Astrocyte of the cerebellum (primary cell): ENCODE results near the gene TBC1D30.

Experiments
- DNase-seq: peaks from one replicate; pipeline ENCODE4 v3.0.0-alpha.2; 2011; ENCODE audit warnings: low read depth
- H3K4me3 ChIP-seq: 2 replicates; pipeline ENCODE4 v1.5.1; 2011; ENCODE audit warnings: mild to moderate bottlenecking, low read depth, low read length, moderate library complexity
- in situ Hi-C: cut with HindIII; loops from 2 replicates; pipeline ENCODE4 v1.10.0; 2017; ENCODE audit warnings: low sequenced_read_pairs
- TF ChIP-seq, protein P1 (sequence below): IDR thresholded peaks from 2 replicates; pipeline ENCODE4 v1.5.1; 2012; ENCODE audit warnings: low read length, low read depth, moderate library complexity, mild to moderate bottlenecking; ENCODE audit errors: missing control alignments

The TBC1D30 gene

DNA sequence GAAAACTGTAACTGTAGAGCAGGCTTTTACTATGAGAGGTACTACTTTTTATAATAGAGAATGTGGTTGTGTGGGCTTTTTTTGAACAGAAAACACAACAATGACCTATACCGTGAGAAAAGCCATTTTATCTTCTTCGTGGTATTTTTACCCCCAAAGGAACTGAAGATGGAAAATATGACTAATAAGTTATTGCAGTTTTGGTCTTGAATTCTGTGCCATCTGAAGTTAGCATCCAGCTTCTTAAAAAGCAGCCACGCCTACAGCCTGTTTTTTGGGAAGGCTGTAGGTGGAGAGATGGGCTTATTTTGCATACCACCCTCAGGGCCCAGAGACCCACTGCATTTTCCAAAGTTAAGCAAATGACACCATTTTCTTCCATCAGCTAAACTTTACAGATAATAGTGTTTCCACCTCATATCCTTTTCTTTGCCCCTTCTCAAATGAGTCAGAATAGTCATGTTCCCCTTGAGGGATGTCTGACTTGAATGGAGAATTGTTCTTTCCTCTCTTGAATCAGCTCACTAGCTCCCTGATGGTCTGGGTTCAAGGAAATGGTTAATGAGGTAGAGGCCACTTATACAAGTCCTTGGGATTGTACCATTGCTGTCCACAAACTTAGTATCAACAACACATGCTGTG lies 53.0 kb downstream of the TBC1D30 start:
- in situ Hi-C loops, result no loop called here
- H3K4me3 ChIP-seq, result no peak overlapping the region
- DNase-seq, result no peak
- TF ChIP-seq, protein P1, sequence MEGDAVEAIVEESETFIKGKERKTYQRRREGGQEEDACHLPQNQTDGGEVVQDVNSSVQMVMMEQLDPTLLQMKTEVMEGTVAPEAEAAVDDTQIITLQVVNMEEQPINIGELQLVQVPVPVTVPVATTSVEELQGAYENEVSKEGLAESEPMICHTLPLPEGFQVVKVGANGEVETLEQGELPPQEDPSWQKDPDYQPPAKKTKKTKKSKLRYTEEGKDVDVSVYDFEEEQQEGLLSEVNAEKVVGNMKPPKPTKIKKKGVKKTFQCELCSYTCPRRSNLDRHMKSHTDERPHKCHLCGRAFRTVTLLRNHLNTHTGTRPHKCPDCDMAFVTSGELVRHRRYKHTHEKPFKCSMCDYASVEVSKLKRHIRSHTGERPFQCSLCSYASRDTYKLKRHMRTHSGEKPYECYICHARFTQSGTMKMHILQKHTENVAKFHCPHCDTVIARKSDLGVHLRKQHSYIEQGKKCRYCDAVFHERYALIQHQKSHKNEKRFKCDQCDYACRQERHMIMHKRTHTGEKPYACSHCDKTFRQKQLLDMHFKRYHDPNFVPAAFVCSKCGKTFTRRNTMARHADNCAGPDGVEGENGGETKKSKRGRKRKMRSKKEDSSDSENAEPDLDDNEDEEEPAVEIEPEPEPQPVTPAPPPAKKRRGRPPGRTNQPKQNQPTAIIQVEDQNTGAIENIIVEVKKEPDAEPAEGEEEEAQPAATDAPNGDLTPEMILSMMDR, result no peak

DNA sequence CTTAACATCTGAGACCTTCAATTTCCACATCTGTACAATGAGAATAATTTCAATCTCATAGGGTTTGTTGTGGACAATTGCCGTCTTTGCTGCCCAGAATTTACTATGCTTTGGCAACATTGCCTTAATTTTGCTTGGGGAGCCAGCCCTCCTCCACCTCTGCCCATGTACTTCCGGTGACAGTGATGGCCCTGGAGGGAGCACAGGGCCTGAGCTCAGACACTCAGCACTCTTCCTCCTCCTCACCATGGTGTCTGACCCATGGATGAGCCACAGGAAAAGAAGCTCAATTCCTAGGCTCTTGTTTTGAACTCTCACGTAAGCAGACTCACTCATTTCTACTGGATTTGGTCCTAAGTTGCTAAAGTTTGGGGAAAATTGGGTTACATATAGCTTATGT lies 58.2 kb downstream of the TBC1D30 start:
- DNase-seq, result no peak
- no peak overlapping the region for H3K4me3 ChIP-seq
- in situ Hi-C loops, result no loop called here
- TF ChIP-seq, protein P1, result no peak

DNA sequence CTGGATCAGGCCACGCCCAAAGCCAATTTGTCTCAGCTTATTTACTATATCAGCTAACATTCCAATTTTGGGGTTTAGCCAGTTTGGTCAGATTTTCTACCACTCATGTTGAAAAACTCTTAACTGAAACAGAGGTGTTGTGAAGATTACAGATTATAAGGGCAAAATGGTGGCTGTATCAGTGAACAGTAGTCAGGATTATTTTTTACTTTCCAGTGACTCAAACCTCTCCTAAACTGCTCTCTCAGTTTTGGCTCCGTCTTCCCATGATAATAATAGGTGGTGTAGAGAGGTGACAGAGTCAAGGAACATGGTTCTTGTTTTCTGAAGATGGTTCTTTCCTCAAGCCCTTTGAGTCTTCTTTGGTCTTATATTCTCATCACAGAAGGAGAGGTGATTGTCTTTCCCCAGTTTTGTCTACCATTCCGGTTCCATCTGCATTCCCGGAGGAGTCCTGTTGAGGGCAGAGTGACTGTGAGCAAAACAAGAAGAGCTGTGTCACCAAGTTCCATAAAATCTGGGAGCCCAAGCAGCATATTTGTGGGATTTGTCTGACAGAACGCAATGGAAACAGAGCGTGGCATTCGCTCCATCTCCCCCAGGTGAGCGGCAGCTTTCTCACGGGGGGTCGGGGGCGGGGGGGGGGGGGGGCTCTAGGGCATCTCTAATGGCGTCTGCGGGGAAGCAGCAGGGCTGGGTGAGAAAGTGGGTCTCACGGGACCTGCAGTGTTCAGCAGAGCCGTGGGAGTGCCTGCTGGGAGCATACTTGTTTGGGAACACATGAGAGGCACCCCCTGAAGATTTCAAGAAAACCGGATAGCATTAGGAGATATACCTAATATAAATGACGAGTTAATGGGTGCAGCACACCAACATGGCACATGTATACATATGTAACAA lies 59.1 kb downstream of the TBC1D30 start:
- in situ Hi-C loops, result no loop called here
- H3K4me3 ChIP-seq, result no peak overlapping the region
- TF ChIP-seq, protein P1, result no peak
- DNase-seq, result no peak

DNA sequence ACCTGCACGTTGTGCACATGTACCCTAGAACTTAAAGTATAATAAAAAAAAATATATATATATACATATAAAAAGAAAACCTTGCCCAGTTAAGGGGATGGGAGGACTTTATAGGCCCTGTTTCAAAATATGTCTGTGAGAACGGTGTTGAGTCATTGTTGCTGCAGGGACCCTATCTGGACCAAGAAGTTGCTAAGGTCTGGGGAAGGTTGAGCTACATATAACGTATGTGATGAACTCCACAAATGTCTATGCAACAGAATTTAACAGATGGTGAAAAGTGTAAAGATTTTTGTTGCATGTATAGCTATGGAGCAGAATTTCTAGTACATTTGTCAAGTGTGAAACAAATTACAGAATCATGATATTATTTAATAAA lies 59.7 kb downstream of the TBC1D30 start:
- TF ChIP-seq, protein P1, result no peak
- no peak overlapping the region for H3K4me3 ChIP-seq
- in situ Hi-C loops, result no loop called here
- DNase-seq, result no peak

DNA sequence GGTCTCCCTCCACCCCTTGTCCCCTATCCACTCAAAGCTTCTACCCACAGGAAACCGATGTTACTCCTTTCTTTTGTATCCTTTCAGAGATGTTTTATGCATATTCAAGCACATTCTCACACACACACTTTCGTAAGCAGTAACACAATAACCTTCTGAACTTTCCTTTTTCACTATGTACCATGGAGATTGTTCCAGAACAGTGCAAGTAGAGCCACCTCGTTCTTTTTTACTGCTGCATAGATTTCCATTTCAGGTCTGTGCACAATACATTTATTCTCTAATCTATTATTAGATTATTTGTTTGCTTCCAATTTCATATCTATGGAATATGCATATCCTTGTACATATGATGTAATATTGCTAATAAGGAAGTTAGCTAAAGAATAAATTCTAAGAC lies 60.3 kb downstream of the TBC1D30 start:
- H3K4me3 ChIP-seq, result no peak overlapping the region
- DNase-seq, result no peak
- TF ChIP-seq, protein P1, result no peak
- in situ Hi-C loops, result no loop called here

DNA sequence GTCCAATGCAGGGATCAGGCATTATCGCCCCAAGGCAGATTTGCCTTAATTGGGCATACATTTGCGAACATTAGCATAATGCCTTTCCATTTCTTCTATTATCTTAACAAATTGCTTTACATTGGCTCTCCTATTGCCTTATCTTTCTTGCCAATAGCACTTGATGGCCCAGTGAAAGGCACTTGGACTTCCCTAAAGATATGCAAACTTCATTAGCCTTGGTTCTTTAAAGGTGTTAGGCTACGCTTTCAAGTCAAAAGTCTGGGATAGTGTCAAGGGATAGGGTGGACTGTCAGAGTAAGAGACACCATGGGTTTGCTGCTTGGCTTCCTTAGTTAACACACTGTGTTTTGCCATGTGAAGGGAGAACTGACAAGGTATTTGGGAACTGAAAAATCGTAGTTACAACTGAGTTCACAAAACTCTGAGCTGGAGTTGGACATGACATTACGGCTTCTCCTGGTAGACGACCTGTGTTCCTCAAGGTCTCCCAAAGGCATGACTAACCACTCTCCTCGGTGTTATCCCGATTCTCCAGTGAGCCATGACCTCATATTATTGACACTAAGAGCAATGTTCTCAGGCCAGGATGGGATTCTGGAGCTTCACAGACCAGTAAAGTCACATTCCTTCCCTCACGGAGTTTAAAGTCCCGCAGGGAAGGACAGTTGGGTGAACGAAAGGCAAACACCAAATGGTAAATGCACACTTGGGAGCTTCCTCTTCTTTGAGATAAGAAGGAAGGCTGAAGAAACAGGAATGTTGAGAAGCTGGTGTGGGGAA lies 65.2 kb downstream of the TBC1D30 start:
- no peak for DNase-seq
- no peak overlapping the region for H3K4me3 ChIP-seq
- in situ Hi-C loops, result no loop called here
- TF ChIP-seq, protein P1, result no peak
